ENCODE results near the gene BRD8. TPM values are rescaled to one million over a fixed set of nuclear protein-coding genes. Genes with fewer than 3 reads are reported as not detected.

Gene BRD8
- total and polyA plus RNA-seq, 9 of the 15 experiments (the other 6 are each of a cell fraction or from before 2014, with no cell fraction given) = 54.6 to 163 (median 87.0) TPM

GRCh38 chr5:138226910-138227309 lies 48.5 kb upstream of the BRD8 start:
- POLR2A ChIA-PET = interaction anchor here (1.1 kb wide), 1 partner anchor 10 kb away, joined by 4 read pairs; no protein-coding TSS in a partner anchor
- no TSS peak for BruUV-seq (replicated peaks)
- Histone ChIP-seq H3K9me1 (ENCODE audit: control insufficient read depth, insufficient read depth, low read length) (no peaks in the 10 kb centered on the region), H3K4me3 (no peak overlapping the region), H3K4me1 (replicated peaks in 1 of 2; ENCODE audit: control insufficient read depth in 2 of 2, insufficient read depth in 2 of 2, low read length in 2 of 2) (peaks cover 4 to 9% of the 10 kb centered on the region in 2 experiments; a peak in 3 of 5 replicates), H3K79me2 (ENCODE audit: control insufficient read depth, insufficient read depth, low read length) (no peaks in the 10 kb centered on the region), H4K20me1 (replicated peaks; ENCODE audit: control insufficient read depth, insufficient read depth, low read length) (no peaks in the 10 kb centered on the region), H3K27me3 (ENCODE audit: control insufficient read depth in 2 of 2, insufficient read depth in 2 of 2, low read length in 2 of 2) (no peaks in the 10 kb centered on the region), H3K9ac (ENCODE audit: insufficient read depth in 1 of 2, low read depth in 2 of 2, low read length in 2 of 2) (no peak overlapping the region), H3K36me3 (ENCODE audit: control insufficient read depth, insufficient read depth, low read length) (no peaks in the 10 kb centered on the region), H3K9me3 (replicated peaks; ENCODE audit: control insufficient read depth, insufficient read depth, low read depth, low read length) (0 out of 2 replicates have a peak, but pooled peaks cover 3% of the 10 kb centered on the region), H2AFZ (ENCODE audit: low read depth, low read length) (no peak overlapping the region), H3K4me2 (ENCODE audit: insufficient read depth, low read length) (no peak overlapping the region), H3K27ac (ENCODE audit: extremely low read depth, low read depth, low read length) (no peak overlapping the region)
- no peak for FAIRE-seq
- in situ Hi-C loops (cut with MboI) = no loop called here
- DNase-seq (ENCODE audit: extremely low read depth in 1 of 4, low spot score in 3 of 4) = no peak
- CTCF ChIA-PET (ENCODE audit: low intra/inter-chr PET ratio) = no interaction called here
- ATAC-seq = no peak
- intact Hi-C loops (cut with micrococcal nuclease) = no loop called here
- TF ChIP-seq THRA (IDR thresholded peaks at IDR 0.05) = no peak
- no peak for TF ChIP-seq NONO (IDR thresholded peaks at IDR 0.05; ENCODE audit: low read depth in 2 of 2, low read length in 1 of 2)
- TF ChIP-seq FOSL1 (tag; conservative IDR thresholded peaks at IDR 0.05) = no peak
- TF ChIP-seq SIN3A (IDR thresholded peaks at IDR 0.05; ENCODE audit: borderline replicate concordance in 2 of 2, control insufficient read depth in 1 of 2, low read depth in 2 of 2, low read length in 2 of 2) = no peak
- no peak for TF ChIP-seq ZNF766 (CRISPR knock-in tag; conservative IDR thresholded peaks at IDR 0.05)
- no peak for TF ChIP-seq ZNF561 (CRISPR knock-in tag; conservative IDR thresholded peaks at IDR 0.05)
- no peak for TF ChIP-seq GTF3C2 (IDR thresholded peaks at IDR 0.05; ENCODE audit: borderline replicate concordance, extremely low read depth, insufficient read length)
- TF ChIP-seq POLR2AphosphoS5 (IDR thresholded peaks at IDR 0.05; ENCODE audit: control insufficient read depth, insufficient read depth, low read depth, low read length) = no peak
- no peak for TF ChIP-seq ZNF239 (CRISPR knock-in tag; IDR thresholded peaks at IDR 0.05)
- no peak for TF ChIP-seq PRDM10 (IDR thresholded peaks at IDR 0.05; ENCODE audit: partially characterized antibody)
- no peak for TF ChIP-seq ZKSCAN3 (CRISPR knock-in tag; IDR thresholded peaks at IDR 0.05)
- no peak for TF ChIP-seq EZH2 (IDR thresholded peaks at IDR 0.05; ENCODE audit: borderline replicate concordance, low read depth, low read length)
- no peak for TF ChIP-seq MCM2 (IDR thresholded peaks at IDR 0.05; ENCODE audit: low read depth)
- TF ChIP-seq MAX (CRISPR knock-in tag; IDR thresholded peaks at IDR 0.05) = no peak

Measured in K562 (cell line).